Calu3 (cell line): ENCODE data around the gene SLC4A7. TPM values are rescaled to one million over a fixed set of nuclear protein-coding genes. Genes with fewer than 3 reads are reported as not detected.

Source experiments
- BruUV-seq: library from RNA; stranded (reverse); fragments of 400-500 nt; replicated peaks from 2 replicates; lab custom pipeline; 2021; lab: Mats Ljungman, UMichigan
- CTCF ChIA-PET: fragments of 300-600 bp; sonication (Branson Sonifier 250); formaldehyde crosslinking; loops from one replicate; lab custom pipeline; 2022; ENCODE audit warnings: antibody characterized with exemption; lab: Charles Lee
- DNase-seq: peaks from one replicate; pipeline ENCODE4 v3.0.0; 2022
- H3K27ac Mint-ChIP-seq: one replicate; pipeline ENCODE4 v1.8.0; 2022; ENCODE audit warnings: mixed read lengths; ENCODE audit not compliant: unreplicated experiment
- H3K27me3 Mint-ChIP-seq: one replicate; pipeline ENCODE4 v1.8.0; 2022; ENCODE audit warnings: mixed read lengths; ENCODE audit not compliant: unreplicated experiment
- H3K36me3 Mint-ChIP-seq: one replicate; pipeline ENCODE4 v1.8.0; 2022; ENCODE audit warnings: mild to moderate bottlenecking, moderate library complexity, mixed read lengths; ENCODE audit not compliant: insufficient read depth, unreplicated experiment
- H3K4me1 Mint-ChIP-seq: one replicate; pipeline ENCODE4 v1.8.0; 2022; ENCODE audit warnings: mild to moderate bottlenecking, low read depth, mixed read lengths; ENCODE audit not compliant: unreplicated experiment
- H3K4me3 Mint-ChIP-seq: one replicate; pipeline ENCODE4 v1.8.0; 2022; ENCODE audit warnings: mild to moderate bottlenecking, low read depth, moderate library complexity, mixed read lengths; ENCODE audit not compliant: unreplicated experiment
- H3K9me3 Mint-ChIP-seq: one replicate; pipeline ENCODE4 v1.8.0; 2022; ENCODE audit warnings: low read depth, mixed read lengths; ENCODE audit not compliant: unreplicated experiment
- intact Hi-C: fragments of 100-400 bp; cut with micrococcal nuclease; formaldehyde crosslinking; loops from one replicate; pipeline ENCODE4 v1.10.0; 2022; ENCODE audit not compliant: unreplicated experiment
- total RNA-seq: library from RNA; stranded (reverse); gene quantifications from 2 replicates; pipeline ENCODE4 v1.2.3, GENCODE V29; 2022
- TF ChIP-seq, protein P1 (sequence below): fragments of 200-600 bp; IDR thresholded peaks from one replicate; pipeline ENCODE4 v1.8.0; 2022; ENCODE audit warnings: antibody characterized with exemption; ENCODE audit not compliant: unreplicated experiment

Gene SLC4A7
- total RNA-seq, 1 experiment from 2014 or later = 61.6 TPM

DNA sequence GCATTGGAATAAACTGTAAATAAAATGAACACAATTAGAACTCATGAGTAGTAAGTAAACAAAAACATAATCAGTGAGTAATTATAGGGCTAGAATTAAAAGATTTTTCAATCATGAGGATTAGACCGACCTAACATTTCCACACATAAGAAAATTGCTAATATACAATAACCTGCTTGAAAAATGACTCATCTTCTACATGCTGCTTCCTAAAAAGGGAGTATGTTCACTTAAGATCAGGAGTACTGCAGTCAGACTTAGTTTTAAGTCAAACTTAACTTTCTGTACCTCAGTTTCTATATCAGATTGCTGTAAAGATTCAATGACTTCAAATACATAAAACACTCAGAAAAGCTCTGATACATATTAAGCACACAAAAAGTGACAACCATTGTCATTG, 92.4 kb downstream of the SLC4A7 start:
- no TSS peak for BruUV-seq
- peaks cover 14% of the 10 kb centered on the region for H3K36me3 Mint-ChIP-seq
- intact Hi-C loops = no loop called here
- no peaks in the 10 kb centered on the region for H3K27me3 Mint-ChIP-seq
- peaks cover 7% of the 10 kb centered on the region for H3K4me1 Mint-ChIP-seq
- no peaks in the 10 kb centered on the region for H3K9me3 Mint-ChIP-seq
- no peak for DNase-seq
- no peak overlapping the region for H3K4me3 Mint-ChIP-seq
- TF ChIP-seq, protein P1, sequence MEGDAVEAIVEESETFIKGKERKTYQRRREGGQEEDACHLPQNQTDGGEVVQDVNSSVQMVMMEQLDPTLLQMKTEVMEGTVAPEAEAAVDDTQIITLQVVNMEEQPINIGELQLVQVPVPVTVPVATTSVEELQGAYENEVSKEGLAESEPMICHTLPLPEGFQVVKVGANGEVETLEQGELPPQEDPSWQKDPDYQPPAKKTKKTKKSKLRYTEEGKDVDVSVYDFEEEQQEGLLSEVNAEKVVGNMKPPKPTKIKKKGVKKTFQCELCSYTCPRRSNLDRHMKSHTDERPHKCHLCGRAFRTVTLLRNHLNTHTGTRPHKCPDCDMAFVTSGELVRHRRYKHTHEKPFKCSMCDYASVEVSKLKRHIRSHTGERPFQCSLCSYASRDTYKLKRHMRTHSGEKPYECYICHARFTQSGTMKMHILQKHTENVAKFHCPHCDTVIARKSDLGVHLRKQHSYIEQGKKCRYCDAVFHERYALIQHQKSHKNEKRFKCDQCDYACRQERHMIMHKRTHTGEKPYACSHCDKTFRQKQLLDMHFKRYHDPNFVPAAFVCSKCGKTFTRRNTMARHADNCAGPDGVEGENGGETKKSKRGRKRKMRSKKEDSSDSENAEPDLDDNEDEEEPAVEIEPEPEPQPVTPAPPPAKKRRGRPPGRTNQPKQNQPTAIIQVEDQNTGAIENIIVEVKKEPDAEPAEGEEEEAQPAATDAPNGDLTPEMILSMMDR = no peak
- no peak overlapping the region for H3K27ac Mint-ChIP-seq
- CTCF ChIA-PET = no interaction called here

DNA sequence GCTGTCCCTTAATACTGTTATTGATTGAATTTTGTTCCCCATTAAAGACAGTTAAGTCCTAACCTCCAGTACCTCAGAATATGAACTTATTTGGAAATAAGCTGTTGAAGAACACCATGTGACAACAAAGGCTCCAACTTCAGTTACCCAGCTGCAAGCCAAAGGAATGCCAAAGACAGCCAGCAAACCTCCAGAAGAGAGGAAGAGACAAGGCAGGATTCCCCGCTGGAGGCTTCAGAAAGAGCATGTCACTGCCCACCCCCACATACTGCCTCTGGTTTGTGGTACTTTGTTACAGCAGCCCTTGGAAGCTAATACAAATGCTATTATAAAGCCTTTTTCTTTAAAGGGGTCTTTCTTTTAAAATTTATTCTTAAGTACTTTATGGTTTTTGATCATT, 96.6 kb downstream of the SLC4A7 start:
- H3K27me3 Mint-ChIP-seq = no peaks in the 10 kb centered on the region
- H3K27ac Mint-ChIP-seq = no peak overlapping the region
- peaks cover 7% of the 10 kb centered on the region for H3K4me1 Mint-ChIP-seq
- no peaks in the 10 kb centered on the region for H3K9me3 Mint-ChIP-seq
- intact Hi-C loops = loop anchor here (5.0 kb wide), 1 partner anchor 35 kb away; no protein-coding TSS in a partner anchor
- CTCF ChIA-PET = no interaction called here
- TF ChIP-seq, protein P1 = no peak
- H3K36me3 Mint-ChIP-seq = peaks cover 17% of the 10 kb centered on the region
- DNase-seq = no peak
- H3K4me3 Mint-ChIP-seq = no peak overlapping the region
- no TSS peak for BruUV-seq

DNA sequence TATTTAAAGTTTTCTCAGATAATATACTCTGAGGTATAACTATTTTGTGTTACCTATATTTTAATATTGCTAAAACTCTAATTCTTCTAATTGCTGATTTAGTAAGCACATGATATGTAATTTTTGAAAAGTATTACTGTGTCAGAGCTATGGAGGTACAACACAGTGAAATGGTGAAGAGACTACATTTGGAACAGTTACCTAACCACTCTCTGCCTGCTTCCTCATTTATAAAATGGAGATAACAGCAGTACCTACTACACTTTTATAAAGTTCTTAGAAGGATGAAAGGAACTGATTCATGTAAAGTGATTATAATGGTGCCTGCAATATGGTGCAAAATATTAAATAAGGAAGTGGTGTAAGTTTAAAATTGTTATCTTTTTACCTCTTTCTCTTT, 98.7 kb downstream of the SLC4A7 start:
- intact Hi-C loops = loop anchor here (5.0 kb wide), 1 partner anchor 37 kb away; no protein-coding TSS in a partner anchor
- H3K36me3 Mint-ChIP-seq = peaks cover 10% of the 10 kb centered on the region
- no peak overlapping the region for H3K27ac Mint-ChIP-seq

DNA sequence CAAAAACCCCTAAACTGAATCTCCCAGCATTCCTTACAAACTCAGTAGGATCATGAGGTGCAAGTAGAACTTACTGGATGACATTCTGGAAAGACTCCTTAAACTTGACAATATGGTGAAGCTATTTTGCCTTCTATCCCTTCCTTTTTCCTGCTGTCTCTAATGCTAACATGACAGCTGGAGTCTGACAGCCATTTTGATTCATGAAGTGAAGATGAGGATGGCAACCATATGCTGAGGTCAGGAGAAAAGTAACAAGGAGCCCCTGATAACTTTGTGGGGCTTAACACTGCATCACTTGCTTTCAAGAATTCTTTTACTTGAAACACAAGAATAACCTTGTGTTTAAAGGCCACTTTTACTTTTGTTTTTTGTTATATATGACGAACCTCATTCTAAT, 100.0 kb downstream of the SLC4A7 start:
- DNase-seq = no peak
- H3K36me3 Mint-ChIP-seq = peaks cover 10% of the 10 kb centered on the region
- TF ChIP-seq, protein P1 = no peak
- peaks cover 6% of the 10 kb centered on the region for H3K4me1 Mint-ChIP-seq
- H3K9me3 Mint-ChIP-seq = no peaks in the 10 kb centered on the region
- no peak overlapping the region for H3K4me3 Mint-ChIP-seq
- CTCF ChIA-PET = no interaction called here
- H3K27me3 Mint-ChIP-seq = no peaks in the 10 kb centered on the region
- intact Hi-C loops = no loop called here
- BruUV-seq = no TSS peak
- no peak overlapping the region for H3K27ac Mint-ChIP-seq

More for the DNA sequence above, 98.7 kb downstream of the SLC4A7 start:
- CTCF ChIA-PET = no interaction called here
- no peaks in the 10 kb centered on the region for H3K27me3 Mint-ChIP-seq
- no peak for DNase-seq
- no peaks in the 10 kb centered on the region for H3K9me3 Mint-ChIP-seq
- no TSS peak for BruUV-seq
- TF ChIP-seq, protein P1 = no peak
- H3K4me1 Mint-ChIP-seq = peaks cover 7% of the 10 kb centered on the region
- no peak overlapping the region for H3K4me3 Mint-ChIP-seq
